ENCODE results near the gene TMEM247.

DNA sequence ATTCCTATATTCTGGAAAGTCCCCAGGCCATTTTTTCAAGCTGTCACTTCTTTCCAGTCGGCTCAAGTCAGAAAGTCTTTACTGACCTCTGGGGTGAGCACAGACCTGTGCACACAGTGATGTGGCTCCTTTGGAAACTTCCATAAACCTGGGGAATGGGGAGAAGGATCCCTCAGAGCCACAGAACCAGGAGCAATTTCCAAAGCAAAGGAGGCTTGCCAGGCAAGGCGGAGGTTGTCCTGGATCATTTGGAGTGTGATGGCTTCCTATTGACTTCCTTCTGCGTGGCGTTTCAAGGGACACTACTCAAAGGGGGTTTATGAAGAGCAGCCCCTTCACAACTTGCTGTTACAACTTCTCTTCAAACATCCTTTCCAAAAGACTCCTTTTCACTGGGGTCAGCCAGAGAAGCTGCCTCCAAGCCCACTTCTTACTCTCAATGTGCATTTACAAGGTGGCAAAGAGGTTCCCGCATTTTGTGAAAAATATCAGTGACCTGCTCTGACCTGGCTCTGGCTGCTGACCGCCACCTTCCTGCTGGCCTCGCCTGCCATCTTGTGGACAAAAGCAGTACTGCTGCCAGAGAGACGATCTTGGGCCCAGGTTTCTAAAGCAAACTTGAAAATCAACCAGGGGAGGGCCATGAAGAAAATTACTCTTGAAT is 18.2 kb upstream of the TMEM247 start:
- no peak for TF ChIP-seq EZH2 (IDR thresholded peaks at IDR 0.05; ENCODE audit: low read length, unreplicated experiment)
- TF ChIP-seq, protein P1, sequence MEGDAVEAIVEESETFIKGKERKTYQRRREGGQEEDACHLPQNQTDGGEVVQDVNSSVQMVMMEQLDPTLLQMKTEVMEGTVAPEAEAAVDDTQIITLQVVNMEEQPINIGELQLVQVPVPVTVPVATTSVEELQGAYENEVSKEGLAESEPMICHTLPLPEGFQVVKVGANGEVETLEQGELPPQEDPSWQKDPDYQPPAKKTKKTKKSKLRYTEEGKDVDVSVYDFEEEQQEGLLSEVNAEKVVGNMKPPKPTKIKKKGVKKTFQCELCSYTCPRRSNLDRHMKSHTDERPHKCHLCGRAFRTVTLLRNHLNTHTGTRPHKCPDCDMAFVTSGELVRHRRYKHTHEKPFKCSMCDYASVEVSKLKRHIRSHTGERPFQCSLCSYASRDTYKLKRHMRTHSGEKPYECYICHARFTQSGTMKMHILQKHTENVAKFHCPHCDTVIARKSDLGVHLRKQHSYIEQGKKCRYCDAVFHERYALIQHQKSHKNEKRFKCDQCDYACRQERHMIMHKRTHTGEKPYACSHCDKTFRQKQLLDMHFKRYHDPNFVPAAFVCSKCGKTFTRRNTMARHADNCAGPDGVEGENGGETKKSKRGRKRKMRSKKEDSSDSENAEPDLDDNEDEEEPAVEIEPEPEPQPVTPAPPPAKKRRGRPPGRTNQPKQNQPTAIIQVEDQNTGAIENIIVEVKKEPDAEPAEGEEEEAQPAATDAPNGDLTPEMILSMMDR (conservative IDR thresholded peaks at IDR 0.05; ENCODE audit: low read depth, low read length) = peak; percentile 99

All from PC-3 (cell line).